Ishikawa (cell line): ENCODE data around the gene CIT.

ENCODE experiments used
- CEBPB ChIP-seq: IDR thresholded peaks from 2 replicates; pipeline ENCODE4 v1.6.1; 2012
- CREB1 ChIP-seq: IDR thresholded peaks from 2 replicates; pipeline ENCODE4 v1.6.1; 2012; ENCODE audit warnings: low read depth
- EGR1 ChIP-seq: IDR thresholded peaks from 2 replicates; pipeline ENCODE4 v1.6.1; 2012
- EP300 ChIP-seq: IDR thresholded peaks from 2 replicates; pipeline ENCODE4 v1.6.1; 2012; ENCODE audit warnings: borderline replicate concordance
- FOXM1 ChIP-seq: IDR thresholded peaks from 2 replicates; pipeline ENCODE4 v1.6.1; 2012; ENCODE audit warnings: low read depth, borderline replicate concordance
- MAX ChIP-seq: IDR thresholded peaks from 2 replicates; pipeline ENCODE4 v1.6.1; 2012
- NFIC ChIP-seq: IDR thresholded peaks from 2 replicates; pipeline ENCODE4 v1.6.1; 2012
- RAD21 ChIP-seq: IDR thresholded peaks from 2 replicates; pipeline ENCODE4 v1.6.1; 2012; ENCODE audit warnings: low read depth
- REST ChIP-seq: IDR thresholded peaks from 2 replicates; pipeline ENCODE4 v1.6.1; 2012; ENCODE audit warnings: low read depth, mild to moderate bottlenecking
- TAF1 ChIP-seq: IDR thresholded peaks from 2 replicates; pipeline ENCODE4 v1.6.1; 2012; ENCODE audit warnings: low read depth, mild to moderate bottlenecking
- TCF12 ChIP-seq: IDR thresholded peaks from 2 replicates; pipeline ENCODE4 v1.6.1; 2012; ENCODE audit warnings: low read depth
- TEAD4 ChIP-seq: IDR thresholded peaks from 2 replicates; pipeline ENCODE4 v1.6.1; 2012
- USF1 ChIP-seq: IDR thresholded peaks from 2 replicates; pipeline ENCODE4 v1.6.1; 2012
- YY1 ChIP-seq: IDR thresholded peaks from 2 replicates; pipeline ENCODE4 v1.6.1; 2012; ENCODE audit warnings: low read depth
- ZBTB7A ChIP-seq: IDR thresholded peaks from 2 replicates; pipeline ENCODE4 v1.6.1; 2012; ENCODE audit warnings: low read depth

Gene CIT

GRCh38 chr12:119885549-119885948 lies 8.4 kb upstream of the CIT start:
- TF ChIP-seq TEAD4 = no peak
- no peak for TF ChIP-seq ZBTB7A
- no peak for TF ChIP-seq USF1
- TF ChIP-seq FOXM1 = no peak
- no peak for TF ChIP-seq TAF1
- TF ChIP-seq RAD21 = no peak
- TF ChIP-seq TCF12 = no peak
- no peak for TF ChIP-seq CEBPB
- TF ChIP-seq YY1 = no peak
- no peak for TF ChIP-seq EGR1
- no peak for TF ChIP-seq EP300
- no peak for TF ChIP-seq CREB1
- TF ChIP-seq NFIC = no peak
- TF ChIP-seq MAX = no peak
- TF ChIP-seq REST = no peak

GRCh38 chr12:119883237-119883636 lies 6.1 kb upstream of the CIT start:
- TF ChIP-seq CEBPB = no peak
- no peak for TF ChIP-seq MAX
- no peak for TF ChIP-seq USF1
- no peak for TF ChIP-seq TAF1
- no peak for TF ChIP-seq RAD21
- no peak for TF ChIP-seq TCF12
- TF ChIP-seq FOXM1 = no peak
- no peak for TF ChIP-seq TEAD4
- TF ChIP-seq EGR1 = no peak
- TF ChIP-seq EP300 = no peak
- no peak for TF ChIP-seq REST
- no peak for TF ChIP-seq NFIC
- no peak for TF ChIP-seq YY1

- TF ChIP-seq FOXM1 = no peak
- TF ChIP-seq REST = no peak
- no peak for TF ChIP-seq YY1
- TF ChIP-seq EGR1 = no peak
- no peak for TF ChIP-seq USF1
Measured at GRCh38 chr12:119877639-119877948, 474 bp upstream of the CIT start.

- TF ChIP-seq TAF1 (no peak), NFIC (no peak), CREB1 (no peak)
Measured at GRCh38 chr12:119870457-119870856, 6.7 kb downstream of the CIT start.

GRCh38 chr12:119869720-119870119 lies 7.4 kb downstream of the CIT start:
- TF ChIP-seq RAD21 (no peak), TAF1 (no peak), EGR1 (no peak), EP300 (no peak), YY1 (no peak), CREB1 (no peak), ZBTB7A (no peak), TEAD4 (no peak), CEBPB (no peak)
